Thoracic aorta endothelial cell (primary cell): ENCODE data around the gene BHMT. TPM values are rescaled to one million over a fixed set of nuclear protein-coding genes. Genes with fewer than 3 reads are reported as not detected.

Experiments used
- small RNA-seq: library from RNA; depleted of rRNA; stranded (forward); fragments of <200 nt; gene quantifications from one replicate; pipeline ENCODE3, GENCODE V24; 2012
- total RNA-seq: library from RNA; depleted of rRNA; stranded (reverse); fragments of >200 nt; gene quantifications from 2 replicates; pipeline ENCODE4 v1.2.3, GENCODE V29; 2012

BHMT gene, protein sequence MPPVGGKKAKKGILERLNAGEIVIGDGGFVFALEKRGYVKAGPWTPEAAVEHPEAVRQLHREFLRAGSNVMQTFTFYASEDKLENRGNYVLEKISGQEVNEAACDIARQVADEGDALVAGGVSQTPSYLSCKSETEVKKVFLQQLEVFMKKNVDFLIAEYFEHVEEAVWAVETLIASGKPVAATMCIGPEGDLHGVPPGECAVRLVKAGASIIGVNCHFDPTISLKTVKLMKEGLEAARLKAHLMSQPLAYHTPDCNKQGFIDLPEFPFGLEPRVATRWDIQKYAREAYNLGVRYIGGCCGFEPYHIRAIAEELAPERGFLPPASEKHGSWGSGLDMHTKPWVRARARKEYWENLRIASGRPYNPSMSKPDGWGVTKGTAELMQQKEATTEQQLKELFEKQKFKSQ
- not detected in 2 replicates for total RNA-seq

DNA sequence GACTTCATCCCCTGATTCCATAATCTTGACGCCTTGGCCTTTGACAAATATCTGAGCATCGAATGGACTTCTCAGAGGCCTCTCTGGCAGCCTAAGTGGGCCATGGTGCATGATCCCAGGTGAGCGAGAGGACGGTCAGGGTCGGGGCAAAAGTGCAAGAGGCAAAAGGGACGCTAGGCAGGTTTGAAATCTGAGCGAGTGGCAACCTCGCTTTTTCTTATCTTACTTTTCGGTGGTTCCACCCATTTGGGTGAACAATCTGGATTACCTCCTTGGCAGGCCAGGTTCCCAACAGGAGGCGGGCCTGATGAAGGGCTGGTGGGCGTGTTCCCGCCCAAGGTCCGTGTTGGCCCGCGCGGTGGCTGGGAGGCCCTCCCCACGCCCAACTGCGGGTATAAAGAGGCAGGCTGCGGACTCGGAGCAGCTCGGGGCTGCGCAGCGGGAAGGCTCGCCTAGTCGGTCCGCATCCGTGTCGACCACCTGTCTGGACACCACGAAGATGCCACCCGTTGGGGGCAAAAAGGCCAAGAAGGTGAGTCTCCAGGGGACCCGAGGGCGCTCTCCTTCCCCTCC lies at the start of gene BHMT:
Gene BHMT (plus strand): TSS at position 423 of the 573 bp plus-strand sequence. CDS start 77 bp downstream, at position 500.

DNA sequence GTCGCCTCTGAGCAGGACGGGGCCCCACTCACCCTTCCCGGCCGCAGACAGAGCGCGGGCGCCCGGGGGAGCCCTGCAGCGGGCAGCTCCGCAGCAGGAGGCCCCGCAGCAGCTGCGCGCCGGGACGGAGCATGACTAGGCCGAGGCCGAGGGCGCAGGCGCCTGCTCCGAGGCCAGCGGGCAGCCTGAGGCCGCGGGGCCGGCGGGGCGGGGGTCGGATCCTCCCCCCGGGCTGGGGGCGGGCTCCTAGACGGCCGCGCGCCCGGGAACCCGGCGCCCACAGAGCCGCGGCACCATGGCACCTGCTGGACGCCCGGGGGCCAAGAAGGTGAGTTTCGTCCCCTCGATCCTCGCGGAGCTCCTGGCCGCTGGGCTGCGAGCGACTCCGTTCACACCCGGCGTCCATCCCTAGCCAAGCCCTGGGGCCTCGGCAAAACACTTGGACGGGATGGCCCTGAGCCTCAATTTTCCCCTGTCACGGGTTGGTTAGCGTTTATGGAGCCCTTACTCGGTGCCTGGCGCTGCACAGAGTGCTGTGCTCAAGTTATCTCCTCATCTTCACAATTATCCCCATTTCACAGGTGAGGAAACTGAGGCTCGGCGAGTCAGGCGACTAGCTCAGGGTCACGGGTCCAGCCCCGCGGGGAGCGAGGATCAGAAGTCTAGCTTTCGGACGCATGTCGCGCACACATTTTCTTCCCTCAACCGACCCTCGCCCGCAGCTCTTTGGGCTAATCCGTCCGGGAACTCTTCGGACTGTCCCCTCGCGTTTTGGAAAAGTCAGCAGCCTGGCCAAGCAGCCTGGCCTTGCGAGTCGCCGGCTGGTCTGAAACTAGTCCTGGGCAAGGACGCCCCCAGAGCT lies 41.9 kb upstream of the BHMT start, which contains the start of the genes BHMT2 and DMGDH:
Gene BHMT2 (plus strand): TSS at position 280 of the 862 bp plus-strand sequence. CDS start 16 bp downstream, at position 296.
Gene DMGDH (minus strand): TSS at position 187 of the 862 bp plus-strand sequence. CDS start 54 bp downstream, at position 133.

Small RNAs within 50 kb of the gene (small RNA-seq; reads per million reads assigned to genes)
- not detected for gene RNY3P1

Other genes starting within 250 kb of the BHMT start
- gene ARSB, start 126.5 kb upstream of the BHMT start, total RNA-seq = 23.8 and 26.4 TPM in 2 replicates
- 0.07 TPM in 1 of 2 replicates, not detected in the other for gene DMGDH, start 42.1 kb upstream of the BHMT start, total RNA-seq
- gene BHMT2, start 42.0 kb upstream of the BHMT start, total RNA-seq = 0.13 and 0.22 TPM in 2 replicates
- gene JMY, start 124.3 kb downstream of the BHMT start, total RNA-seq = 11.4 and 14.9 TPM in 2 replicates